ENCODE data around the gene SLC6A20.

Gene SLC6A20

DNA sequence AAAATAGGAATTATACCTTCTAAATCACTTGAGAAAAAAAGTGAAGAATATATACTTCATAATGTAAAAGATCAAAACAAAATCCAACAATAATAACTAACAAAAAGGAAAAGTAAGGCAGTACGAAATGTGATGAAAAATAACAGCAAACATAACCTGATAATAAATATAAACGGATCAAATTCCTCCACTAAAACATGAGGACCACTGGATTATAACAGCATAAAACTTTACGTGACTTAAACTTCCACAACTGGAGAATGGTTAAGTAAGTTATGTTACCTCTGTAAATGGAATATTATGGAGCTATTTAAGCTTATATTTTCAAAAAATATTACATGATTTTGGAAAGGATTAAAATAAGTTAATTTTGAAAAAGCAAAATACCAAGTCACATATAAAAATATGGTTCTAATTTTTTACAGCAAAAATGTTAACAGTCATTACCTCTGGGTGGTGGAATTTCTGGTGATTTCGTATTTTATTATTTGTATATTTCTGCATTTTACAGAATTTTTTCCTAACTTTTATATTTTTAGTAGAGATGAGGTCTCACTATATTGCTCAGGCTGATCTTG lies 7.0 kb downstream of the SLC6A20 start:
- Histone ChIP-seq H3K27ac (no peak overlapping the region), H3K9me3 (ENCODE audit: low read depth, low read length) (no peaks in the 10 kb centered on the region), H3K9ac (ENCODE audit: insufficient read length) (no peak overlapping the region), H3K4me3 (no peak overlapping the region), H3K36me3 (ENCODE audit: insufficient read depth, low read length) (no peaks in the 10 kb centered on the region)
- TF ChIP-seq EZH2 (IDR thresholded peaks at IDR 0.05) (no peak), POLR2AphosphoS5 (IDR thresholded peaks at IDR 0.05; ENCODE audit: borderline replicate concordance, low read depth, low read length) (no peak), FOXP2 (optimal IDR thresholded peaks at IDR 0.05; ENCODE audit: control extremely low read depth, extremely low read length, insufficient read depth) (no peak)
- DNase-seq (ENCODE audit: low read depth, low spot score): no peak

DNA sequence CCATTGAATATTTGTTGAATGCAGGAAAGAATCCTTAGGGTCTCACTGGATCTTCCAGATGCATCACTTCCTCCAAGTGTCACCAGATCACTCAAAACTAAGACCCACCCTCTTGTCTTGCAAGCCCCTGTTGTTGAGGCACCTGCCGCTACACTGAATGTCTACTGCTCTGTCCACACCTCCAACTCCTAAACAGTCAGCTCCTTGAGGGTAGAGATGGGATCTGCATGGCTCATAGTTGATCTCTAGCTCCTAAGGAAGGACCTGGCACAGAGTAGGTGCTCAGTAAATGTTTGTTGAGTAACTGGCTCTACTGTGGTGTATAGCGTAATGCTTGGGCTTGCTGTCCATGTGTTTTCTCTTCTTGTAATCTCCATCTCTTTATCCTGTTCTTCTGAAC lies 8.8 kb downstream of the SLC6A20 start:
- no peak for DNase-seq (ENCODE audit: low read depth, low spot score)
- no peaks in the 10 kb centered on the region for H3K36me3 ChIP-seq (ENCODE audit: insufficient read depth, low read length)
- H3K9me3 ChIP-seq (ENCODE audit: low read depth, low read length): no peaks in the 10 kb centered on the region
- H3K27ac ChIP-seq: no peak overlapping the region
- no peak overlapping the region for H3K4me3 ChIP-seq
- no peak for TF ChIP-seq POLR2AphosphoS5 (IDR thresholded peaks at IDR 0.05; ENCODE audit: borderline replicate concordance, low read depth, low read length)
- TF ChIP-seq EZH2 (IDR thresholded peaks at IDR 0.05): no peak
- no peak for TF ChIP-seq FOXP2 (optimal IDR thresholded peaks at IDR 0.05; ENCODE audit: control extremely low read depth, extremely low read length, insufficient read depth)
- no peak overlapping the region for H3K9ac ChIP-seq (ENCODE audit: insufficient read length)

- Histone ChIP-seq H3K36me3 (ENCODE audit: insufficient read depth, low read length) (no peaks in the 10 kb centered on the region), H3K4me3 (no peak overlapping the region), H3K9ac (ENCODE audit: insufficient read length) (no peak overlapping the region), H3K9me3 (ENCODE audit: low read depth, low read length) (no peaks in the 10 kb centered on the region), H3K27ac (no peak overlapping the region)
- no peak for DNase-seq (ENCODE audit: low read depth, low spot score)
- TF ChIP-seq EZH2 (IDR thresholded peaks at IDR 0.05) (no peak), POLR2AphosphoS5 (IDR thresholded peaks at IDR 0.05; ENCODE audit: borderline replicate concordance, low read depth, low read length) (no peak), FOXP2 (optimal IDR thresholded peaks at IDR 0.05; ENCODE audit: control extremely low read depth, extremely low read length, insufficient read depth) (no peak)
Observed at GRCh38 chr3:45786801-45787495, 9.4 kb downstream of the SLC6A20 start.

DNA sequence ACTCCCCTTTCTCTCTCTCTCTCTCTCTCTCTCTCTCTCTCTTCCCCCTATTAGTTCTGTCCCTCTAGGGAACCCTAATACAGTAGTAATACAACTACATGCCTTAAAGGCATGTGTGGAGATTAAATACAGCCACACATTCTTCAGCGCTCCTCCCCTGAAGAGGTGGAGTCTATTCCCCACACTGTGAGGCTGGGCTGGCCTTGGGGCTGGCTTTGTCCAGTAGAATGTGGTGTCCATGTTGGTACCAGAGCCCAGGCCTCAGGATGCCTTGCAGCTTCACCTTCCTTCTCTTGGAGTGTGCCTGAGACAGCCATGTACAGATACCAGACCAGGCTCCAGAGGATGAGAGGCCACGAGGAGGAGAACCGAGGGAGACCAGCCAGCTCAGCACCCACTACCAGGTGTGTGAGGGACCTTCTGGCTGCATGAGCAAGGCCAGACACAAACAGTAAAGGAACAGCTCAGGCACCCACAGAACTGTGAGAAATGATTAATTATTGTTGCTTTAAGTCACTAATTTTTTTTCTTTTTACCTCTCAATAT lies 10.7 kb downstream of the SLC6A20 start:
- no peak overlapping the region for H3K4me3 ChIP-seq
- no peak for DNase-seq (ENCODE audit: low read depth, low spot score)
- no peaks in the 10 kb centered on the region for H3K36me3 ChIP-seq (ENCODE audit: insufficient read depth, low read length)
- TF ChIP-seq FOXP2 (optimal IDR thresholded peaks at IDR 0.05; ENCODE audit: control extremely low read depth, extremely low read length, insufficient read depth): no peak
- no peak for TF ChIP-seq EZH2 (IDR thresholded peaks at IDR 0.05)
- TF ChIP-seq POLR2AphosphoS5 (IDR thresholded peaks at IDR 0.05; ENCODE audit: borderline replicate concordance, low read depth, low read length): no peak
- no peak overlapping the region for H3K9ac ChIP-seq (ENCODE audit: insufficient read length)
- H3K9me3 ChIP-seq (ENCODE audit: low read depth, low read length): no peaks in the 10 kb centered on the region
- H3K27ac ChIP-seq: no peak overlapping the region

- H3K36me3 ChIP-seq (ENCODE audit: insufficient read depth, low read length): no peaks in the 10 kb centered on the region
- H3K9ac ChIP-seq (ENCODE audit: insufficient read length): no peak overlapping the region
- H3K27ac ChIP-seq: no peak overlapping the region
- no peaks in the 10 kb centered on the region for H3K9me3 ChIP-seq (ENCODE audit: low read depth, low read length)
- no peak for DNase-seq (ENCODE audit: low read depth, low spot score)
- TF ChIP-seq EZH2 (IDR thresholded peaks at IDR 0.05) (no peak), POLR2AphosphoS5 (IDR thresholded peaks at IDR 0.05; ENCODE audit: borderline replicate concordance, low read depth, low read length) (no peak), FOXP2 (optimal IDR thresholded peaks at IDR 0.05; ENCODE audit: control extremely low read depth, extremely low read length, insufficient read depth) (no peak)
- no peak overlapping the region for H3K4me3 ChIP-seq
Observed at GRCh38 chr3:45783667-45784066, 12.7 kb downstream of the SLC6A20 start.

GRCh38 chr3:45782381-45782780 lies 14.0 kb downstream of the SLC6A20 start:
- no peak overlapping the region for H3K9ac ChIP-seq (ENCODE audit: insufficient read length)
- H3K4me3 ChIP-seq: no peak overlapping the region
- no peak for DNase-seq (ENCODE audit: low read depth, low spot score)
- no peak overlapping the region for H3K27ac ChIP-seq
- no peaks in the 10 kb centered on the region for H3K9me3 ChIP-seq (ENCODE audit: low read depth, low read length)
- H3K36me3 ChIP-seq (ENCODE audit: insufficient read depth, low read length): no peaks in the 10 kb centered on the region
- no peak for TF ChIP-seq FOXP2 (optimal IDR thresholded peaks at IDR 0.05; ENCODE audit: control extremely low read depth, extremely low read length, insufficient read depth)

DNA sequence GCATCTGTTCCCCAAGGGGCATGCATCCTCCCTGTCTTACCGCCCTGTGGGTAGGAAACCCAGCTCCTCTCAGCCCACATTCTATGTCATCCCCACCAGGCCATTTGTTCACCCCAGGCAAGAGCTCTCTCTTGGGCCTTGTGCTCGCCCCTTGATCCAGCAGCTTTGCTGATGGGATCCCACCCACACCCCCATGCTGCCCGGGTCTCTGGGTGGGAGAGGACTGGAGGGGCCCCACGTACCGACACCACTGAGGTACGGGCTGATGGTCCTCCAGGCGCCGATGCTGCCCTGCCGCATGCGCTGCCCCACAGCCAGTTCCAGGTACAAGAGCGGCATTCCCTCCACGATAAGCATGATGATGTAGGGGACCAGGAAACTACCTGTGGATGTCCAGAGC lies 14.5 kb downstream of the SLC6A20 start:
- Histone ChIP-seq H3K9ac (ENCODE audit: insufficient read length) (no peak overlapping the region), H3K36me3 (ENCODE audit: insufficient read depth, low read length) (no peaks in the 10 kb centered on the region), H3K9me3 (ENCODE audit: low read depth, low read length) (no peaks in the 10 kb centered on the region), H3K27ac (no peak overlapping the region), H3K4me3 (no peak overlapping the region)
- DNase-seq (ENCODE audit: low read depth, low spot score): no peak
- TF ChIP-seq FOXP2 (optimal IDR thresholded peaks at IDR 0.05; ENCODE audit: control extremely low read depth, extremely low read length, insufficient read depth): no peak
- TF ChIP-seq POLR2AphosphoS5 (IDR thresholded peaks at IDR 0.05; ENCODE audit: borderline replicate concordance, low read depth, low read length): no peak
- TF ChIP-seq EZH2 (IDR thresholded peaks at IDR 0.05): no peak

GRCh38 chr3:45781271-45781670 lies 15.1 kb downstream of the SLC6A20 start:
- TF ChIP-seq POLR2AphosphoS5 (IDR thresholded peaks at IDR 0.05; ENCODE audit: borderline replicate concordance, low read depth, low read length) (no peak), EZH2 (IDR thresholded peaks at IDR 0.05) (no peak), FOXP2 (optimal IDR thresholded peaks at IDR 0.05; ENCODE audit: control extremely low read depth, extremely low read length, insufficient read depth) (no peak)
- no peaks in the 10 kb centered on the region for H3K36me3 ChIP-seq (ENCODE audit: insufficient read depth, low read length)
- no peaks in the 10 kb centered on the region for H3K9me3 ChIP-seq (ENCODE audit: low read depth, low read length)
- H3K4me3 ChIP-seq: no peak overlapping the region
- no peak for DNase-seq (ENCODE audit: low read depth, low spot score)
- H3K9ac ChIP-seq (ENCODE audit: insufficient read length): no peak overlapping the region
- H3K27ac ChIP-seq: no peak overlapping the region
